ENCODE measurements around the gene ZP1. TPM values are rescaled to one million over a fixed set of nuclear protein-coding genes. Genes with fewer than 3 reads are reported as not detected.

ZP1 gene
- total RNA-seq, 2 experiments from 2014 or later, result not detected

- peaks cover 30% of the 10 kb centered on the region for H4K20me1 ChIP-seq (ENCODE audit: insufficient read depth, low read length)
- H3K9me2 ChIP-seq (ENCODE audit: insufficient read depth, low read length), result no peaks in the 10 kb centered on the region
- H3K79me2 ChIP-seq (ENCODE audit: insufficient read depth, low read depth, low read length), result peaks cover 35% of the 10 kb centered on the region
- H2AFZ ChIP-seq (ENCODE audit: low read length), result peak overlapping the region; percentile 26; the same call in 1 of the 2 replicates
- peaks cover 60% of the 10 kb centered on the region for H3K36me3 ChIP-seq (ENCODE audit: insufficient read depth, low read length)
- H3K4me3 ChIP-seq (ENCODE audit: low read depth, low read length, poor library complexity, severe bottlenecking), result peak overlapping the region; percentile 94
- TF ChIP-seq EZH2phosphoT487 (IDR thresholded peaks at IDR 0.05; ENCODE audit: borderline replicate concordance, low read depth, low read length), result no peak
- TF ChIP-seq, protein P1, sequence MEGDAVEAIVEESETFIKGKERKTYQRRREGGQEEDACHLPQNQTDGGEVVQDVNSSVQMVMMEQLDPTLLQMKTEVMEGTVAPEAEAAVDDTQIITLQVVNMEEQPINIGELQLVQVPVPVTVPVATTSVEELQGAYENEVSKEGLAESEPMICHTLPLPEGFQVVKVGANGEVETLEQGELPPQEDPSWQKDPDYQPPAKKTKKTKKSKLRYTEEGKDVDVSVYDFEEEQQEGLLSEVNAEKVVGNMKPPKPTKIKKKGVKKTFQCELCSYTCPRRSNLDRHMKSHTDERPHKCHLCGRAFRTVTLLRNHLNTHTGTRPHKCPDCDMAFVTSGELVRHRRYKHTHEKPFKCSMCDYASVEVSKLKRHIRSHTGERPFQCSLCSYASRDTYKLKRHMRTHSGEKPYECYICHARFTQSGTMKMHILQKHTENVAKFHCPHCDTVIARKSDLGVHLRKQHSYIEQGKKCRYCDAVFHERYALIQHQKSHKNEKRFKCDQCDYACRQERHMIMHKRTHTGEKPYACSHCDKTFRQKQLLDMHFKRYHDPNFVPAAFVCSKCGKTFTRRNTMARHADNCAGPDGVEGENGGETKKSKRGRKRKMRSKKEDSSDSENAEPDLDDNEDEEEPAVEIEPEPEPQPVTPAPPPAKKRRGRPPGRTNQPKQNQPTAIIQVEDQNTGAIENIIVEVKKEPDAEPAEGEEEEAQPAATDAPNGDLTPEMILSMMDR (conservative IDR thresholded peaks at IDR 0.05; ENCODE audit: low read length), result no peak
- no TSS peak for BruUV-seq (replicated peaks)
- H3K27ac ChIP-seq (ENCODE audit: low read depth, low read length, poor library complexity, severe bottlenecking), result peak overlapping the region; percentile 87
- ChIA-PET CTCF (ENCODE audit: unreplicated experiment) (interaction anchor here (2.7 kb wide), 1 partner anchor 9 kb away, joined by 17 read pairs; the partner anchor contains the start of gene TMEM109), POLR2A (interaction anchor here (0.6 to 3.1 kb wide), 4 partner anchors 9 to 86 kb away, joined by 3 to 21 read pairs (median 3); partner anchors contain the start of gene TMEM109)
- intact Hi-C loops (cut with micrococcal nuclease; ENCODE audit: unreplicated experiment), result loop anchor here (1.0 to 2.0 kb wide), 2 partner anchors 63 to 255 kb away; partner anchors contain the start of genes CCDC86 and VPS37C
- DNase-seq (ENCODE audit: low spot score), result peak; percentile 29
- H3K9me3 ChIP-seq (ENCODE audit: low read length), result peaks cover 18% of the 10 kb centered on the region
- H3K4me2 ChIP-seq (ENCODE audit: low read length), result peak overlapping the region; percentile 98
- H3K4me1 ChIP-seq (ENCODE audit: insufficient read depth, low read length, poor library complexity, severe bottlenecking), result peaks cover 36% of the 10 kb centered on the region
Observed at GRCh38 chr11:60905551-60906113, 38.3 kb downstream of the ZP1 start.

- peaks cover 30% of the 10 kb centered on the region for H4K20me1 ChIP-seq (ENCODE audit: insufficient read depth, low read length)
- peaks cover 21% of the 10 kb centered on the region for H3K9me3 ChIP-seq (ENCODE audit: low read length)
- no peak for TF ChIP-seq EZH2phosphoT487 (IDR thresholded peaks at IDR 0.05; ENCODE audit: borderline replicate concordance, low read depth, low read length)
- TF ChIP-seq, protein P1 (conservative IDR thresholded peaks at IDR 0.05; ENCODE audit: low read length), result no peak
- intact Hi-C loops (cut with micrococcal nuclease; ENCODE audit: unreplicated experiment), result loop anchor here (1.0 to 2.0 kb wide), 2 partner anchors 64 to 254 kb away; partner anchors contain the start of genes CCDC86 and VPS37C
- peak; percentile 98 for DNase-seq (ENCODE audit: low spot score)
- H3K9me2 ChIP-seq (ENCODE audit: insufficient read depth, low read length), result no peaks in the 10 kb centered on the region
- peak within 1 kb of the TSS; percentile 89 for H2AFZ ChIP-seq (ENCODE audit: low read length)
- H3K36me3 ChIP-seq (ENCODE audit: insufficient read depth, low read length), result peaks cover 54% of the 10 kb centered on the region
- H3K4me3 ChIP-seq (ENCODE audit: low read depth, low read length, poor library complexity, severe bottlenecking), result peak within 1 kb of the TSS; percentile 94
- ChIA-PET POLR2A (interaction anchor here (0.9 to 3.1 kb wide), 5 partner anchors 8 to 75 kb away, joined by 3 to 21 read pairs (median 3); partner anchors contain the start of gene TMEM109), CTCF (ENCODE audit: unreplicated experiment) (interaction anchor here (2.7 kb wide), 1 partner anchor 8 kb away, joined by 17 read pairs; the partner anchor contains the start of gene TMEM109)
- peaks cover 35% of the 10 kb centered on the region for H3K79me2 ChIP-seq (ENCODE audit: insufficient read depth, low read depth, low read length)
- no TSS peak for BruUV-seq (replicated peaks)
- peaks cover 43% of the 10 kb centered on the region for H3K4me1 ChIP-seq (ENCODE audit: insufficient read depth, low read length, poor library complexity, severe bottlenecking)
- peak within 1 kb of the TSS; percentile 98 for H3K4me2 ChIP-seq (ENCODE audit: low read length)
- peak within 1 kb of the TSS; percentile 87 for H3K27ac ChIP-seq (ENCODE audit: low read depth, low read length, poor library complexity, severe bottlenecking)
Observed at GRCh38 chr11:60906132-60906972, 39.0 kb downstream of the ZP1 start, which contains the start of gene PRPF19. Gene PRPF19 (minus strand): TSS chr11:60906585. CDS start chr11:60906382, 203 bp downstream.

Measured in OCI-LY7 (cell line).